ENCODE results near the gene CBLC. TPM values are rescaled to one million over a fixed set of nuclear protein-coding genes. Genes with fewer than 3 reads are reported as not detected.

Gene CBLC
- total and polyA plus RNA-seq, 2 of the 4 experiments (the other 2 are of a cell fraction), result not detected

- dilution Hi-C loops (cut with HindIII; ENCODE audit: low sequenced_read_pairs, unreplicated experiment), result no loop called here
- peak overlapping the region; percentile 40; the same call in 1 of the 2 replicates for H3K18ac ChIP-seq (ENCODE audit: low read depth, low read length)
- H2AFZ ChIP-seq (replicated peaks; ENCODE audit: low read length, poor library complexity), result no peak overlapping the region
- ChIA-PET CTCF (interaction anchor here (1.6 kb wide), 1 partner anchor 26 kb away, joined by 8 read pairs; no protein-coding TSS in a partner anchor), POLR2A (ENCODE audit: unreplicated experiment) (no interaction called here)
- peak overlapping the region; percentile 11; the same call in 1 of the 2 replicates for H4K5ac ChIP-seq (ENCODE audit: low read depth, low read length)
- H2BK20ac ChIP-seq (ENCODE audit: low read depth, low read length), result no peak overlapping the region
- peak overlapping the region; percentile 85 for H2AK5ac ChIP-seq (ENCODE audit: low read depth, low read length)
- no peak for DNase-seq
- peak overlapping the region; percentile 82 for H4K91ac ChIP-seq (ENCODE audit: insufficient read depth, low read depth, low read length)
- peak overlapping the region; percentile 35 to 81; a peak in 2 of 4 replicates for H4K8ac ChIP-seq (ENCODE audit: low read depth in 2 of 2, low read length in 2 of 2)
- ATAC-seq (ENCODE audit: low read depth), result no peak
- 67% methylated on average over 1 of the region's 10 CpGs; no CpG with 5 or more reads in 1 of the 2 experiments for WGBS, 2 experiments (ENCODE audit: extremely low coverage in 2 of 2, insufficient read length in 1 of 2)
- peaks cover 13% of the 10 kb centered on the region for H3K9me1 ChIP-seq (ENCODE audit: insufficient read depth, low read length)
- peak overlapping the region; percentile 83 for H3K4me2 ChIP-seq (ENCODE audit: low read depth, low read length)
- no TSS peak for BruUV-seq (replicated peaks)
- no peaks in the 10 kb centered on the region for H3K27me3 ChIP-seq (ENCODE audit: control insufficient read depth, insufficient read depth, low read length)
- H2BK120ac ChIP-seq (ENCODE audit: low read depth, low read length), result peak overlapping the region; percentile 17; the same call in 1 of the 2 replicates
- H3K79me1 ChIP-seq (ENCODE audit: low read depth in 1 of 2, low read length in 2 of 2), result peaks cover 17 to 51% of the 10 kb centered on the region in 2 experiments
- peaks cover 29% of the 10 kb centered on the region for H4K20me1 ChIP-seq (ENCODE audit: insufficient read depth, low read length)
- H3K9me3 ChIP-seq (ENCODE audit: control insufficient read depth, insufficient read depth, low read length), result no peaks in the 10 kb centered on the region
- H3K4me1 ChIP-seq (ENCODE audit: control insufficient read depth, insufficient read depth, low read length), result peaks cover 34% of the 10 kb centered on the region
- peaks cover 28% of the 10 kb centered on the region for H3K36me3 ChIP-seq (ENCODE audit: control insufficient read depth, insufficient read depth, low read length)
- H3K23ac ChIP-seq (ENCODE audit: low read depth, low read length), result peak overlapping the region; percentile 82
- peak overlapping the region; percentile 99 for H3K9ac ChIP-seq (ENCODE audit: low read depth, low read length)
- H2AK9ac ChIP-seq (replicated peaks; ENCODE audit: low read depth, low read length, poor library complexity), result peak overlapping the region; percentile 53
- in situ Hi-C loops (cut with MboI; ENCODE audit: low sequenced_read_pairs), result no loop called here
- H2BK15ac ChIP-seq (ENCODE audit: low read depth, low read length), result 0 out of 3 replicates have a peak overlapping the region, but pooled peaks have one; percentile 22
- H3K14ac ChIP-seq (replicated peaks; ENCODE audit: low read depth, low read length), result peak overlapping the region; percentile 97
- TF ChIP-seq RCOR1 (IDR thresholded peaks at IDR 0.05; ENCODE audit: insufficient replicate concordance, low read length), result peak; percentile 72
- TF ChIP-seq ELK1 (IDR thresholded peaks at IDR 0.05; ENCODE audit: borderline replicate concordance, low read depth, low read length), result no peak
- no peak for TF ChIP-seq CEBPB (IDR thresholded peaks at IDR 0.05; ENCODE audit: low read depth, low read length)
- no peak for TF ChIP-seq MAFK (IDR thresholded peaks at IDR 0.05; ENCODE audit: low read depth, low read length)
- peak overlapping the region; percentile 92 for H3K4me3 ChIP-seq (ENCODE audit: insufficient read depth, low read depth, low read length)
- peak overlapping the region; percentile 91 for H2BK5ac ChIP-seq (ENCODE audit: low read depth, low read length, poor library complexity, severe bottlenecking)
- peak overlapping the region; percentile 88 for H3K4ac ChIP-seq (ENCODE audit: low read depth, low read length)
- intact Hi-C loops (cut with micrococcal nuclease), result no loop called here
- H3K56ac ChIP-seq (ENCODE audit: extremely low read depth, insufficient read depth, low read length), result 0 out of 2 replicates have a peak overlapping the region, but pooled peaks have one; percentile 6
- H3K27ac ChIP-seq (ENCODE audit: insufficient read depth, low read length), result peak overlapping the region; percentile 96
These were observed 27.7 kb upstream of the CBLC start for GRCh38 chr19:44749994-44750393.

Measured in IMR-90 (cell line).